Measurements from ENCODE around the gene BCL11B.

The BCL11B gene

GRCh38 chr14:99262977-99263448 lies 9.0 kb downstream of the BCL11B start:
- Histone ChIP-seq H3K4me1 (no peaks in the 10 kb centered on the region), H3K27me3 (peaks cover 90% of the 10 kb centered on the region), H3K9me3 (no peaks in the 10 kb centered on the region), H3K4me3 (ENCODE audit: low read depth, low read length) (no peak overlapping the region), H3K36me3 (no peaks in the 10 kb centered on the region)
- no peak for DNase-seq
- no peak for TF ChIP-seq CTCF (IDR thresholded peaks at IDR 0.05; ENCODE audit: low read depth, low read length)

- Histone ChIP-seq H3K36me3 (no peaks in the 10 kb centered on the region), H3K9me3 (no peaks in the 10 kb centered on the region), H3K27me3 (peaks cover 88% of the 10 kb centered on the region), H3K4me3 (ENCODE audit: low read depth, low read length) (no peak overlapping the region), H3K4me1 (no peaks in the 10 kb centered on the region)
- DNase-seq = no peak
- TF ChIP-seq CTCF (IDR thresholded peaks at IDR 0.05; ENCODE audit: low read depth, low read length) = no peak
Observed at GRCh38 chr14:99261912-99262787, 9.8 kb downstream of the BCL11B start.

GRCh38 chr14:99260587-99261551 lies 11.1 kb downstream of the BCL11B start:
- H3K36me3 ChIP-seq = no peaks in the 10 kb centered on the region
- TF ChIP-seq CTCF (IDR thresholded peaks at IDR 0.05; ENCODE audit: low read depth, low read length) = no peak
- no peak for DNase-seq

GRCh38 chr14:99260116-99260515 lies 11.9 kb downstream of the BCL11B start:
- H3K27me3 ChIP-seq = peaks cover 68% of the 10 kb centered on the region
- TF ChIP-seq CTCF (IDR thresholded peaks at IDR 0.05; ENCODE audit: low read depth, low read length) = no peak
- H3K4me3 ChIP-seq (ENCODE audit: low read depth, low read length) = no peak overlapping the region
- H3K4me1 ChIP-seq = no peaks in the 10 kb centered on the region
- no peaks in the 10 kb centered on the region for H3K36me3 ChIP-seq
- no peak for DNase-seq
- no peaks in the 10 kb centered on the region for H3K9me3 ChIP-seq

More at GRCh38 chr14:99260587-99261551, 11.1 kb downstream of the BCL11B start:
- Histone ChIP-seq H3K4me3 (ENCODE audit: low read depth, low read length) (no peak overlapping the region), H3K9me3 (no peaks in the 10 kb centered on the region), H3K4me1 (no peaks in the 10 kb centered on the region), H3K27me3 (peaks cover 75% of the 10 kb centered on the region)

GRCh38 chr14:99258876-99259726 lies 12.9 kb downstream of the BCL11B start:
- H3K27me3 ChIP-seq = peaks cover 67% of the 10 kb centered on the region
- no peak overlapping the region for H3K4me3 ChIP-seq (ENCODE audit: low read depth, low read length)
- H3K36me3 ChIP-seq = no peaks in the 10 kb centered on the region
- TF ChIP-seq CTCF (IDR thresholded peaks at IDR 0.05; ENCODE audit: low read depth, low read length) = no peak
- H3K4me1 ChIP-seq = no peaks in the 10 kb centered on the region
- DNase-seq = no peak
- no peaks in the 10 kb centered on the region for H3K9me3 ChIP-seq
